Heart left ventricle (tissue), 16 donors: Measurements from ENCODE around the gene CIT. TPM values are rescaled to one million over a fixed set of nuclear protein-coding genes. Genes with fewer than 3 reads are reported as not detected.

ENCODE experiments used
- ATAC-seq, 4 donors: fragments of 200-7000 bp; cut with Tn5 transposase; one replicate each; pipeline ENCODE4 v1.9.1; 2020 to 2022; ENCODE audit warnings: moderate library complexity in 4 of 4, mild to moderate bottlenecking in 3 of 4, moderate number of reproducible peaks in 1 of 4
- DNase-seq, 5 donors: peaks; one replicate each; pipeline ENCODE4 v3.0.0-alpha.2; 2020
- H3K27ac ChIP-seq, 12 donors: fragments of 200-600 bp; sonication (generic) in 4 of 12; one replicate each; pipeline versions ENCODE4 v1.5.0 to v1.8.0; 2016 to 2022; ENCODE audit warnings: mild to moderate bottlenecking in 2 of 12
- H3K27me3 ChIP-seq, 9 donors: fragments of 200-600 bp; sonication (generic) in 2 of 9; one replicate each; pipeline versions ENCODE4 v1.5.1 to v1.8.0; 2016 to 2022; ENCODE audit warnings: mild to moderate bottlenecking in 3 of 9
- H3K36me3 ChIP-seq, 9 donors: fragments of 200-600 bp; sonication (generic) in 2 of 9; one replicate each; pipeline versions ENCODE4 v1.5.0 to v1.8.0; 2018 to 2022; ENCODE audit warnings: mild to moderate bottlenecking in 2 of 9
- H3K4me1 ChIP-seq, 12 donors: fragments of 200-600 bp; sonication (generic) in 4 of 12; one replicate each; pipeline versions ENCODE4 v1.5.0 to v1.8.0; 2016 to 2022; ENCODE audit warnings: mild to moderate bottlenecking in 3 of 12
- H3K4me3 ChIP-seq, 12 donors: fragments of 200-600 bp; sonication (generic) in 4 of 12; one replicate each; pipeline versions ENCODE4 v1.5.0 to v1.8.0; 2017 to 2022; ENCODE audit warnings: mild to moderate bottlenecking in 9 of 12, moderate library complexity in 4 of 12
- H3K9me3 ChIP-seq, 12 donors: fragments of 200-600 bp; sonication (generic) in 4 of 12; one replicate each; pipeline versions ENCODE4 v1.5.0 to v1.8.0; 2016 to 2022; ENCODE audit warnings: mild to moderate bottlenecking in 1 of 12
- CTCF ChIP-seq, 12 donors: fragments of 200-600 bp; sonication (generic) in 4 of 12; IDR thresholded peaks; one replicate each; pipeline versions ENCODE4 v1.5.0 to v1.8.0; 2018 to 2022; ENCODE audit warnings: antibody characterized with exemption in 12 of 12, mild to moderate bottlenecking in 5 of 12
- POLR2A ChIP-seq, 2 donors: fragments of 450-650 bp; IDR thresholded peaks; one replicate each; pipeline ENCODE4 v1.6.1; 2017; ENCODE audit warnings: antibody characterized with exemption in 2 of 2, mild to moderate bottlenecking in 2 of 2, moderate library complexity in 2 of 2
- WGBS, 4 donors: extraction: QIAGEN DNeasy Blood & Tissue Kit in 2 of 4; methylation state at CpG; one replicate each; pipeline versions ENCODE4 v1.1.5 to v1.1.7; 2013 to 2018; 5-methylcytosine and 5-hydroxymethylcytosine counted together
- intact Hi-C, 10 donors: fragments of 100-400 bp; cut with DNase I; formaldehyde crosslinking; loops; one replicate each; pipeline versions ENCODE4 v1.11.1 to v1.14.2; 2022
- polyA plus RNA-seq, 2 donors: library from polyadenylated mRNA; stranded (reverse); fragments of 200-250 nt; gene quantifications; one replicate each; pipeline ENCODE4 v1.2.3, GENCODE V29; 2013
- total RNA-seq, 9 donors: library from RNA; depleted of rRNA in 2 of 9; stranded (reverse); fragments of >200 nt in 2 of 9; fragmentation: NEBNext Ultra II Directional in 3 of 9; extraction: Animal tissue kit (Norgen Biotek cat#: 25700) in 3 of 9; gene quantifications; one replicate each; pipeline versions ENCODE4 v1.1.0 to v1.2.4, GENCODE V29; 2016 to 2023
- donor health status: ischemic (EF 13 %, LVEDD 7.1; RV severe dilation, severe dysfunction).
- donor health status: healthy with polysubstance abuse.
- donor health status: DM: no; HTN: yes; CAD: no.
- donor health status: DM: no; HTN: no; CAD: no.
- donor health status: ischemic (EF 25% LVEDD 6.9; RV normal size, moderate dysfunction).
- donor health status: ischemic (EF 25% LVEDD 5.7; RV mildly dilated, moderate dysfunction).
- donor health status: healthy.
- donor health status: DM: yes; HTN: yes; CAD: no.
- donor health status: ischemic (EF 35%, LVEDD 5.7; RV mildly dilated, moderate dysfunction).
- donor health status: nonischemic (EF 11% LVEDD 7.7; RV severe dilation, severe dysfunction).
- donor health status: DM: yes; HTN: yes; CAD: no.
- donor health status: PGD.
- donor health status: ischemic (EF 29% LVEDD 5.4; RV normal size, mild dysfunction).
- donor health status: nonischemic (EF 23%, LVEDD 6.1; RV moderate dilation, normal function).

The CIT gene
- total and polyA plus RNA-seq, 11 donors: 0.26 to 8.1 (median 1.9) TPM

- Histone ChIP-seq H3K9me3 (no peaks in the 10 kb centered on the region), H3K36me3 (no peaks in the 10 kb centered on the region), H3K27ac (no peak overlapping the region), H3K4me3 (no peak overlapping the region), H3K27me3 (peaks cover 0 to 3% (median 0%) of the 10 kb centered on the region in 9 donors), H3K4me1 (no peaks in the 10 kb centered on the region)
- no peak for ATAC-seq
- TF ChIP-seq CTCF (IDR thresholded peaks at IDR 0.05): no peak
- no peak for TF ChIP-seq POLR2A (IDR thresholded peaks at IDR 0.05)
- intact Hi-C loops: no loop called here
- 31 to 68% (median 49%) methylated on average over 1 of the region's 1 CpG for WGBS, 4 donors
- no peak for DNase-seq
These were observed 37.5 kb upstream of the CIT start for GRCh38 chr12:119914666-119915065.

- DNase-seq: no peak
- WGBS, 4 donors: 93 to 96% (median 94%) methylated on average over 6 of the region's 6 CpGs
- no peak for ATAC-seq
- Histone ChIP-seq H3K27ac (no peak overlapping the region), H3K4me1 (no peaks in the 10 kb centered on the region), H3K36me3 (no peaks in the 10 kb centered on the region), H3K4me3 (no peak overlapping the region), H3K9me3 (no peaks in the 10 kb centered on the region), H3K27me3 (peaks cover 0 to 3% (median 0%) of the 10 kb centered on the region in 9 donors)
- intact Hi-C loops: no loop called here
- TF ChIP-seq CTCF (IDR thresholded peaks at IDR 0.05) (no peak), POLR2A (IDR thresholded peaks at IDR 0.05) (no peak)
These were observed 36.6 kb upstream of the CIT start for GRCh38 chr12:119913536-119914330.

DNA sequence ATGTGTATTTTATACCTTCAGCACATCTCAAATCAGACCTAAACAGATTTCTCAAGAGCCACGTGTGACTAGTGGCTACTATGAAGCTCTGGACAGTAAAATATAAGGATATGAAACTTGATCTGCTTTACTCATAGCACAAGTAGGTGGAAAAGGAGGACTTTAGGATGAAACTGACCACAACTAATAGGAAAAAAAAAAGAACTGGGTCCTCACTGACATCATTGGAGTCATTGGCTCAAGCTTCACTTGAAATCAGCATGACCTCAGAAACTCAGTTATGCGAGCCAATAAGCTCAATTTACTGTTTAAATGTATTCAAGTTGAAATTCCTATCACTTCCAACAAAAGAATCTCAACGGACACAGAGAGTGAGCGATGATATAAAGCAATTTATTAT is 34.1 kb upstream of the CIT start:
- H3K4me3 ChIP-seq: no peak overlapping the region
- intact Hi-C loops: no loop called here
- H3K4me1 ChIP-seq: no peaks in the 10 kb centered on the region
- 65 to 72% (median 71%) methylated on average over 4 of the region's 4 CpGs for WGBS, 4 donors
- TF ChIP-seq POLR2A (IDR thresholded peaks at IDR 0.05): no peak
- no peak for TF ChIP-seq CTCF (IDR thresholded peaks at IDR 0.05)
- H3K9me3 ChIP-seq: no peaks in the 10 kb centered on the region
- ATAC-seq (no peak), DNase-seq (no peak)
- H3K27ac ChIP-seq: no peak overlapping the region
- no peaks in the 10 kb centered on the region for H3K27me3 ChIP-seq
- H3K36me3 ChIP-seq: no peaks in the 10 kb centered on the region

DNA sequence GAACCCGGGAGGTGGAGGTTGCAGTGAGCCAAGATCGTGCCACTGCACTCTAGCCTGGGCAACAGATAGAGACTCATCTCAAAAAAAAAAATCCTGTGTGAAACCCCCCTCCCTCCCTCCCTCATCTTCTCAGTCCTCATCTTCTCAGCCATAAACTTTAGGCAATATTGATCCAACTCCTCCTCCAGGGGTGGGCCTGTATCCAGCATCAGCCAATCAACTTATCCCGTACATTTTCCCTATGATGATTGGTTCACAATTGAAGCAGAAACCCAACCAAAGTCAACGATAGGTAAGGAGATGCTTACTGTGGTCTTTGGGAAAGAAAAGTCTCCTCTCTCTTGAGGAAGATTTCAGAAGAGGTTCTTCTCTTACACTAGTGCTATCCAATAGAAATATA is 33.5 kb upstream of the CIT start:
- intact Hi-C loops: no loop called here
- Histone ChIP-seq H3K9me3 (no peaks in the 10 kb centered on the region), H3K27ac (no peak overlapping the region), H3K4me3 (no peak overlapping the region), H3K4me1 (no peaks in the 10 kb centered on the region), H3K36me3 (no peaks in the 10 kb centered on the region), H3K27me3 (no peaks in the 10 kb centered on the region)
- 86 to 93% (median 89%) methylated on average over 4 of the region's 4 CpGs for WGBS, 4 donors
- TF ChIP-seq POLR2A (IDR thresholded peaks at IDR 0.05) (no peak), CTCF (IDR thresholded peaks at IDR 0.05) (no peak)
- no peak for DNase-seq
- no peak for ATAC-seq
